ENCODE data around the gene GID8. TPM values are rescaled to one million over a fixed set of nuclear protein-coding genes. Genes with fewer than 3 reads are reported as not detected.

GID8 gene
- total RNA-seq, 1 donor from 2014 or later: 55.8 TPM

DNA sequence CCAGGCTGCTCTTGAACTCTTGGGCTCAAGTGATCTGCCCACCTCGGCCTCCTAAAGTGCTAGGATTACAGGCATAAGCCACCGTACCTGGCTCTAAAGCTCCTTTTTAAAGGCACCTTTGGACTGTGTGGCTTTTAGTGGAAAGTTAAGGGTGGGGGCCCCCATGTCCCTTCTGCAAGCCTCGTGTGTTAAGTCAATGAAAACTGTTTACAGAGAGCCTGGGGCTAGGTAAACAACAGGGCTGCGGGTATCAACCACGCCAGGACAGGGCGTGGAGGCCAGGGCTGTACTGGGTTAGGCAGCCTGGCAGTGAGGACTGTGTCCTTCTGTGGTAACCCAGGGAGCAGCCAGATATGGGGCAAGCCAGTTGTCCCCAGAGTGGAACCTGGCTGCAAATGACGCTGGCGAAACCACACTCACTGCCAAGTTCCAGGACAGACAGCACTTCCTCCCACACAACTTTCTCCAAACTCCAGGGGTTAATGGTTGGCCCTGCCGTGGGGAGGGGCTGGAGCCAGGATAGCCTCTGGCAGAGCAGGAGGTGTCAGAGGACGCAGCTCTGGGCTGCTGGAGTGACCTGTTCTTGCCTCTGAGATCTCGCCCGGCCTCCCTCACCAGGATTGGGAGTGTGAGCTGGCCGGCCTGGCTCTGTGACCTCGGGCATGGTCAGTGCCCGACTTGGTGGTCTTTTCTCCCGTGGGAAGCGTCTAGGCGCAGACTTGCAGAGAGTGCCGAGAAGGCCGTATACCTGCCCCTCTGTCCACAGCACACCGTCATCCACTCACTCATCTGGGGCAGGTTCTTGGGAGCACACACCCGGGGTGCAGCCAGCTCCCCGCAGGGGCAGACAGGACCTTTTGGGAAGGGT is 17.8 kb downstream of the GID8 start:
- no peaks in the 10 kb centered on the region for H3K27me3 Mint-ChIP-seq
- peak; percentile 68 for DNase-seq (ENCODE audit: extremely low spot score, unreplicated experiment)
- H3K27ac Mint-ChIP-seq: peak overlapping the region; percentile 48
- H3K4me3 Mint-ChIP-seq: no peak overlapping the region
- H3K9me3 Mint-ChIP-seq: no peaks in the 10 kb centered on the region
- no peaks in the 10 kb centered on the region for H3K36me3 Mint-ChIP-seq
- no peaks in the 10 kb centered on the region for H3K4me1 Mint-ChIP-seq (ENCODE audit: unreplicated experiment)
- TF ChIP-seq CTCF (conservative IDR thresholded peaks at IDR 0.05): no peak

DNA sequence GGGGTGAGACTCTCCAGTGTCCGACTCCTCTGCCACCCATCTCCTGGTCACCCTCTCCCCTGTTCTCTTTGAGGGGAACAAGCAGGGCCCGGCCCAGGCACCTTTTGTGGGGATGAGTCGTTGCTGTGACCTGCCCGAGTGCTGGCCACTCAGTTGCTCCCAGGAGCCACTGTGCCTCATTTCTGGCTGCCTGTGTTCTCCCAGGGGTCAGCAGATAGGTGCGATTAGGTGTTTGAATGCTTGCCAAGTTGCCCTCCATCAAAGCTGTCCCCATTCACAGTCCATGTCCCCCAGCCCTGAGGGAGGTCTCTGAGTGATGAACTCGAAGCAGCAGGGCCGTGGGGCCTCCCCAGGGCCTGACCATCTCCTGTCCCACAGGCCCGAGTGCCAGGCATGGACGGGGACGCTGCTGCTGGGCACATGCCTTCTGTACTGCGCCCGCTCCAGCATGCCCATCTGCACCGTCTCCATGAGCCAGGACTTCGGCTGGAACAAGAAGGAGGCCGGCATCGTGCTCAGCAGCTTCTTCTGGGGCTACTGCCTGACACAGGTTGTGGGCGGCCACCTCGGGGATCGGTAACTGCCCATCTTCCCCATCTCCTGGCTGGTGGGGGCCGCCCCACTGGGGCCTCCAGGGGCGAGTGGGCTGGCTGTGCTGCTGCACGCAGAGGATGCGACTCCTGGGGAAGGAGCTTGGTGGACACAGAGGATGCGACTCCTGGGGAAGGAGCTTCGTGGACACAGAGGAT is 18.6 kb downstream of the GID8 start:
- no peak for TF ChIP-seq CTCF (conservative IDR thresholded peaks at IDR 0.05)
- Mint-ChIP-seq H3K27me3 (no peaks in the 10 kb centered on the region), H3K4me3 (no peak overlapping the region), H3K36me3 (no peaks in the 10 kb centered on the region), H3K9me3 (no peaks in the 10 kb centered on the region), H3K4me1 (ENCODE audit: unreplicated experiment) (no peaks in the 10 kb centered on the region), H3K27ac (no peak overlapping the region)
- DNase-seq (ENCODE audit: extremely low spot score, unreplicated experiment): peak; percentile 66

DNA sequence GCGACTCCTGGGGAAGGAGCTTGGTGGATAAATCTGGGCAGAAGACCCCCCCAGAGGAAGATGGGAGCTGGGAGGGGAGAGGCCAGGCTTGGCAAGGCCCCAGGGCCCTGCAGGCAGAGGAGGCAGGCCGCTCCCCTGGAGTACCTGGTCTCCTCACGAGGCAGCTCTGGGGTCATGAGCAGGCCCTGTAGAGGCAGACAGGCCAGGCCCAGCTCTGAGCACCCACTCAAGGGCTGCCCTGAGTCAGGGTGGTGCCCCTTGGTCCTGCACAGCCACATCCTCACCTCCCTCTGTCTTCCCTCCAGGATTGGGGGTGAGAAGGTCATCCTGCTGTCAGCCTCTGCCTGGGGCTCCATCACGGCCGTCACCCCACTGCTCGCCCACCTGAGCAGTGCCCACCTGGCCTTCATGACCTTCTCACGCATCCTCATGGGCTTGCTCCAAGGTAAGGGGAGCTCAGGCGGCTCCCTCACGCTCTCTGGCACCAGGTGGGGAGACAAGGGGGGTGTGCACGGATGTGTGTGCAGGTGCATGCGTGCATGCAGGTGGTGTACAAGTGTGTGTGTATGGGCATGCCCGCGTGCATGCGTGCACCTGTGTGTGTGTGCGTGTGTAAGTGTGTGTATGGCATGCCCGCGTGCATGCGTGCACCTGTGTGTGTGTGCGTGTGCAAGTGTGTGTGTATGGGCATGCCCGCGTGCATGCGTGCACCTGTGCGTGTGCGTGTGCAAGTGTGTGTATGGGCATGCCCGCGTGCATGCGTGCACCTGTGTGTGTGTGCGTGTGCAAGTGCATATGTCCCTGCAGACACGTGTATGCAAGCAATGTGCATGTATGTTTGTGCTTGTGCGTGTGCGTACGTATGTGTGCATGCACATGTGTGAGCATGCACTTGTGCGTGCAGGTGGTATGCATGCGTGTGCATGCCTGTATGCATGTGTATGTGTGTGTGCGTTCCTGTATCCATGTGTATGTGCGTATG is 19.5 kb downstream of the GID8 start:
- Mint-ChIP-seq H3K4me1 (ENCODE audit: unreplicated experiment) (no peaks in the 10 kb centered on the region), H3K9me3 (no peaks in the 10 kb centered on the region)
- TF ChIP-seq CTCF (conservative IDR thresholded peaks at IDR 0.05): no peak

DNA sequence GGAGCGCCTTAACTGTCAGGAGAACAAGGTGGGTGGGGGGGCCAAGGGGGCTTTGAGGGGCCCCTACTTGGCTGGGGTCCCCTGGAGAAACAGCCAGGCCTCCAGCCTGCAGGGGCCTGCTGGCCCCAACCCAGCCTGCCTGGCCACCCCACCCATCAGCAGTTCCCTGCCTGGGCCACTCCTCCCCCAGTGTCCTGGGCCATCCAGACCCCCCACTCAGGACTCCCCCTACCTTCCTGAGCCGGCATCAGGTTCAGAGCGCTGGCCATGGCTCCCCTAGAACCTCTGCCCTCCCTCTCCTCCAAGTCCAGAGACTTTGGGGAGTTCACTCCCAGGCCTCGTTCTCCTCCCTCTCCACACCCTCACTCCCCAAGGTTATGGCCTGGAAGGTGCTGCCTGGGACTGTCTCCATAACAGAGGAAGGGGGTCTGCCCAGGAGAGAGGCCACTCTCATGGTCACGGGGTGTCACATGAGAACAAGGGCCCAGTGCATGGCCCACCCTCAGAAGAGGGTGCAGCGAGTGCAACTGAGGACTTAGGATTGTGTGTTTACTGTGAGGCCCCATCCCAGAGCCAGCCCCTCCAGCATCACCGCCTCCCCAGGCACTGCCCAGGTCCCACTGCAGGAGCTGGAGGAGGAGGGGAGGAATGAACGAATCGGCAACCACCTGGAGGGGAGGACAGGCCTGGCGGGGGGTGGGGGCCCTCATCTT is 20.6 kb downstream of the GID8 start:
- TF ChIP-seq CTCF (conservative IDR thresholded peaks at IDR 0.05): no peak
- H3K4me3 Mint-ChIP-seq: no peak overlapping the region
- H3K9me3 Mint-ChIP-seq: no peaks in the 10 kb centered on the region
- no peaks in the 10 kb centered on the region for H3K27me3 Mint-ChIP-seq
- peak; percentile 63 for DNase-seq (ENCODE audit: extremely low spot score, unreplicated experiment)
- no peaks in the 10 kb centered on the region for H3K36me3 Mint-ChIP-seq
- H3K4me1 Mint-ChIP-seq (ENCODE audit: unreplicated experiment): no peaks in the 10 kb centered on the region
- no peak overlapping the region for H3K27ac Mint-ChIP-seq

More for the DNA sequence above, 19.5 kb downstream of the GID8 start:
- Mint-ChIP-seq H3K27ac (no peak overlapping the region), H3K36me3 (no peaks in the 10 kb centered on the region), H3K27me3 (no peaks in the 10 kb centered on the region), H3K4me3 (no peak overlapping the region)
- DNase-seq (ENCODE audit: extremely low spot score, unreplicated experiment): no peak
